PC-9 (cell line): ENCODE data around the gene TSPAN18. TPM values are rescaled to one million over a fixed set of nuclear protein-coding genes. Genes with fewer than 3 reads are reported as not detected.

ENCODE experiments used
- BruUV-seq: library from RNA; stranded (reverse); fragments of 400-500 nt; replicated peaks from 2 replicates; lab custom pipeline; 2021; lab: Mats Ljungman, UMichigan
- CTCF ChIA-PET: fragments of 300-600 bp; sonication (Branson Sonifier 250); formaldehyde crosslinking; loops from one replicate; lab custom pipeline; 2022; ENCODE audit warnings: antibody characterized with exemption; lab: Charles Lee
- POLR2A ChIA-PET: fragments of 300-600 bp; sonication (Branson Sonifier 250); formaldehyde crosslinking; loops from one replicate; lab custom pipeline; 2022; ENCODE audit warnings: antibody characterized with exemption; ENCODE audit not compliant: unreplicated experiment; lab: Charles Lee
- DNase-seq, 2 experiments: peaks; one replicate each; pipeline versions ENCODE4 v3.0.0 to v3.0.0-alpha.2; 2015 to 2022; ENCODE audit warnings: mixed read lengths in 1 of 2
- H2AFZ ChIP-seq: fragments of 200-600 bp; sonication (generic); 2 replicates; pipeline ENCODE4 v1.8.1; 2017; ENCODE audit warnings: antibody characterized with exemption
- H3F3A ChIP-seq: fragments of 200-600 bp; sonication (generic); 2 replicates; pipeline ENCODE4 v1.8.1; 2017; ENCODE audit warnings: antibody characterized with exemption, mild to moderate bottlenecking, low read depth; ENCODE audit not compliant: insufficient read depth
- H3K27ac ChIP-seq: fragments of 200-600 bp; sonication (generic); 2 replicates; pipeline ENCODE4 v1.6.1; 2016; ENCODE audit warnings: mixed run types
- H3K27me3 ChIP-seq: fragments of 200-600 bp; sonication (generic); 2 replicates; pipeline ENCODE4 v1.6.1; 2016; ENCODE audit warnings: low read depth, mixed run types; ENCODE audit not compliant: insufficient read depth
- H3K36me3 ChIP-seq: fragments of 200-600 bp; sonication (generic); 2 replicates; pipeline ENCODE4 v1.6.1; 2016; ENCODE audit warnings: low read depth, mixed run types
- H3K4me1 ChIP-seq: fragments of 200-600 bp; sonication (generic); replicated peaks from 2 replicates; pipeline ENCODE4 v1.6.1; 2016; ENCODE audit warnings: mixed run types; ENCODE audit not compliant: insufficient read depth
- H3K4me2 ChIP-seq: fragments of 200-600 bp; sonication (generic); 2 replicates; pipeline ENCODE4 v1.6.1; 2017; ENCODE audit warnings: mixed run types
- H3K4me3 ChIP-seq: fragments of 200-600 bp; sonication (generic); 2 replicates; pipeline ENCODE4 v1.6.1; 2016; ENCODE audit warnings: mixed run types
- H3K79me2 ChIP-seq: fragments of 200-600 bp; sonication (generic); 2 replicates; pipeline ENCODE4 v1.6.1; 2017; ENCODE audit warnings: low read depth, mixed run types
- H3K9me2 ChIP-seq: fragments of 200-600 bp; sonication (generic); 2 replicates; pipeline ENCODE4 v1.8.1; 2017; ENCODE audit warnings: mild to moderate bottlenecking; ENCODE audit not compliant: insufficient read depth
- H3K9me3 ChIP-seq: fragments of 200-600 bp; sonication (generic); 2 replicates; pipeline ENCODE4 v1.8.1; 2016; ENCODE audit warnings: low read depth; ENCODE audit not compliant: insufficient read depth
- H4K20me1 ChIP-seq: fragments of 200-600 bp; sonication (generic); 2 replicates; pipeline ENCODE4 v1.8.1; 2017; ENCODE audit not compliant: insufficient read depth
- EZH2 ChIP-seq: fragments of 200-600 bp; sonication (generic); IDR thresholded peaks from 2 replicates; pipeline ENCODE4 v1.8.0; 2017; ENCODE audit warnings: antibody characterized with exemption, low read depth
- intact Hi-C: fragments of 100-400 bp; cut with micrococcal nuclease; formaldehyde crosslinking; loops from one replicate; pipeline ENCODE4 v1.10.0; 2022; ENCODE audit not compliant: unreplicated experiment
- total RNA-seq: library from RNA; stranded (reverse); gene quantifications from 2 replicates; pipeline ENCODE4 v1.2.3, GENCODE V29; 2021
- TF ChIP-seq, protein P1 (sequence below): fragments of 200-600 bp; sonication (generic); conservative IDR thresholded peaks from 2 replicates; pipeline ENCODE4 v1.6.1; 2017; ENCODE audit warnings: mixed run types, antibody characterized with exemption, mild to moderate bottlenecking, moderate library complexity

The TSPAN18 gene
- total RNA-seq, 1 experiment from 2014 or later: not detected

DNA sequence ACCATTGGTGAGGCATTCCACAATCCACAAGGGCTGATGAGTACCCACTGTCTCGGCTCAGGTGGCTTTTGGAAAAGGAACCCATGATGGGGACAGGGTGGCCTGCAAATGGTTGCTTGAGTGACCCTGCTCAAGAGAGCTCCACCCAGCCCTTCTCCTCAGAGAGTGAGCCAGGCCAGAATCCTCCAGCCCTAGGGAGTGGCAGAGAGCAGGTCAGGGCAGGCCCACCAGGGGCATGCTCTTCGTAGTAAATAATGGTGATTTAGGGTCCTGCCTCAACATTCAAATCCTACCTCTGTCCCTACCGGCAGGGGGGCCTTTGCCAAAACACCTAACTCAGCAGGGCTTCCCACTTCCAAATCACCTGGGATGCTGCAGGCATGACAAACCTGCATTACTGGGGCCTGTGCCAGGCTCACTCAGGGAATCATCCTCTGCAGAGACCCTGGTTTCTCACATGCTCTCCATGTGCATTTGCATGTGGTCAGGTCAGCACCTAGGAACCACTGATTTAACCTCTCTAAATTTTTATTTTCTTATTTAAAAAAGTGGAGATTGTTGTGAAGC lies 241.3 kb downstream of the TSPAN18 start:
- Histone ChIP-seq H3K9me2 (no peaks in the 10 kb centered on the region), H3F3A (no peaks in the 10 kb centered on the region), H3K4me2 (no peak overlapping the region), H3K4me3 (no peak overlapping the region), H3K4me1 (0 out of 2 replicates have a peak, but pooled peaks cover 4% of the 10 kb centered on the region), H2AFZ (no peak overlapping the region), H3K9me3 (no peaks in the 10 kb centered on the region), H3K36me3 (no peaks in the 10 kb centered on the region), H3K27ac (no peak overlapping the region), H3K79me2 (no peaks in the 10 kb centered on the region), H3K27me3 (0 out of 2 replicates have a peak, but pooled peaks cover 3% of the 10 kb centered on the region), H4K20me1 (no peaks in the 10 kb centered on the region)
- no peak for TF ChIP-seq EZH2
- TF ChIP-seq, protein P1, sequence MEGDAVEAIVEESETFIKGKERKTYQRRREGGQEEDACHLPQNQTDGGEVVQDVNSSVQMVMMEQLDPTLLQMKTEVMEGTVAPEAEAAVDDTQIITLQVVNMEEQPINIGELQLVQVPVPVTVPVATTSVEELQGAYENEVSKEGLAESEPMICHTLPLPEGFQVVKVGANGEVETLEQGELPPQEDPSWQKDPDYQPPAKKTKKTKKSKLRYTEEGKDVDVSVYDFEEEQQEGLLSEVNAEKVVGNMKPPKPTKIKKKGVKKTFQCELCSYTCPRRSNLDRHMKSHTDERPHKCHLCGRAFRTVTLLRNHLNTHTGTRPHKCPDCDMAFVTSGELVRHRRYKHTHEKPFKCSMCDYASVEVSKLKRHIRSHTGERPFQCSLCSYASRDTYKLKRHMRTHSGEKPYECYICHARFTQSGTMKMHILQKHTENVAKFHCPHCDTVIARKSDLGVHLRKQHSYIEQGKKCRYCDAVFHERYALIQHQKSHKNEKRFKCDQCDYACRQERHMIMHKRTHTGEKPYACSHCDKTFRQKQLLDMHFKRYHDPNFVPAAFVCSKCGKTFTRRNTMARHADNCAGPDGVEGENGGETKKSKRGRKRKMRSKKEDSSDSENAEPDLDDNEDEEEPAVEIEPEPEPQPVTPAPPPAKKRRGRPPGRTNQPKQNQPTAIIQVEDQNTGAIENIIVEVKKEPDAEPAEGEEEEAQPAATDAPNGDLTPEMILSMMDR: no peak
- intact Hi-C loops: no loop called here
- BruUV-seq: no TSS peak
- CTCF ChIA-PET: no interaction called here
- no peak for DNase-seq
- POLR2A ChIA-PET: no interaction called here

DNA sequence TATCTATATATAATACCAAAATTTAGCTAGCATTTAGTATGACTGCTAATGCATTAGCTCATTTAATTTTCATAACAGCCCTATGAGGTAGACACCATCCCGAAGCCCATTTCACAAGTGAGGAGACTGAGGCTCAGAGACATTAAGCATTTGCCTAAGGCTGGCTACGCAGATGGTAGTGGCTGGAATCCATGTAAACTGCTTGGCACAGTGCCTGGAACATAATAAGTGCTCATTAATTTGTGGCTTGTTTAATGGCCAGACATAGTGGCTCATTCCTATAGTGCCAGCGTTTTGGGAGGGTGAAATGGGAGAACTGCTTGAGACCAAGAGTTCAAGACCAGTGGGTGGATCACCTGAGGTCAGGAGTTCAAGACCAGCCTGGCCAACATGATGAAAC lies 241.7 kb downstream of the TSPAN18 start:
- no peak for DNase-seq
- TF ChIP-seq EZH2: no peak
- TF ChIP-seq, protein P1: no peak
- Histone ChIP-seq H3K79me2 (no peaks in the 10 kb centered on the region), H3K9me3 (no peaks in the 10 kb centered on the region), H3K4me2 (no peak overlapping the region), H3K4me3 (no peak overlapping the region), H3F3A (no peaks in the 10 kb centered on the region), H3K27me3 (0 out of 2 replicates have a peak, but pooled peaks cover 3% of the 10 kb centered on the region), H3K36me3 (no peaks in the 10 kb centered on the region), H3K9me2 (no peaks in the 10 kb centered on the region), H3K4me1 (0 out of 2 replicates have a peak, but pooled peaks cover 4% of the 10 kb centered on the region), H2AFZ (no peak overlapping the region), H4K20me1 (no peaks in the 10 kb centered on the region), H3K27ac (no peak overlapping the region)
- ChIA-PET CTCF (no interaction called here), POLR2A (no interaction called here)
- BruUV-seq: no TSS peak
- intact Hi-C loops: no loop called here

GRCh38 chr11:44969651-44970252 lies 243.0 kb downstream of the TSPAN18 start:
- no peaks in the 10 kb centered on the region for H3K79me2 ChIP-seq
- TF ChIP-seq, protein P1: no peak
- TF ChIP-seq EZH2: no peak
- H4K20me1 ChIP-seq: no peaks in the 10 kb centered on the region
- no TSS peak for BruUV-seq
- H3K9me3 ChIP-seq: no peaks in the 10 kb centered on the region
- no peaks in the 10 kb centered on the region for H3K36me3 ChIP-seq
- no peak overlapping the region for H3K27ac ChIP-seq
- no peaks in the 10 kb centered on the region for H3F3A ChIP-seq
- H3K27me3 ChIP-seq: 0 out of 2 replicates have a peak, but pooled peaks cover 3% of the 10 kb centered on the region
- H3K9me2 ChIP-seq: no peaks in the 10 kb centered on the region
- DNase-seq: no peak
- no peak overlapping the region for H3K4me3 ChIP-seq
- intact Hi-C loops: no loop called here
- no peak overlapping the region for H3K4me2 ChIP-seq
- ChIA-PET CTCF (no interaction called here), POLR2A (no interaction called here)
- no peak overlapping the region for H2AFZ ChIP-seq
- no peaks in the 10 kb centered on the region for H3K4me1 ChIP-seq
